ENCODE results near the gene GM2A. TPM values are rescaled to one million over a fixed set of nuclear protein-coding genes. Genes with fewer than 3 reads are reported as not detected.

GM2A gene
- total RNA-seq, 6 experiments from 2014 or later = 11.7 to 23.6 (median 20.3) TPM

GRCh38 chr5:151283120-151283825 is 30.3 kb downstream of the GM2A start:
- no peak overlapping the region for H3K27ac ChIP-seq
- no peaks in the 10 kb centered on the region for H3K36me3 ChIP-seq
- 74% methylated on average over 4 of the region's 4 CpGs for WGBS (ENCODE audit: insufficient coverage, low coverage, low lambda C conversion rate, missing lambda C conversion rate)
- H3K4me3 ChIP-seq = no peak overlapping the region
- TF ChIP-seq, protein P1, sequence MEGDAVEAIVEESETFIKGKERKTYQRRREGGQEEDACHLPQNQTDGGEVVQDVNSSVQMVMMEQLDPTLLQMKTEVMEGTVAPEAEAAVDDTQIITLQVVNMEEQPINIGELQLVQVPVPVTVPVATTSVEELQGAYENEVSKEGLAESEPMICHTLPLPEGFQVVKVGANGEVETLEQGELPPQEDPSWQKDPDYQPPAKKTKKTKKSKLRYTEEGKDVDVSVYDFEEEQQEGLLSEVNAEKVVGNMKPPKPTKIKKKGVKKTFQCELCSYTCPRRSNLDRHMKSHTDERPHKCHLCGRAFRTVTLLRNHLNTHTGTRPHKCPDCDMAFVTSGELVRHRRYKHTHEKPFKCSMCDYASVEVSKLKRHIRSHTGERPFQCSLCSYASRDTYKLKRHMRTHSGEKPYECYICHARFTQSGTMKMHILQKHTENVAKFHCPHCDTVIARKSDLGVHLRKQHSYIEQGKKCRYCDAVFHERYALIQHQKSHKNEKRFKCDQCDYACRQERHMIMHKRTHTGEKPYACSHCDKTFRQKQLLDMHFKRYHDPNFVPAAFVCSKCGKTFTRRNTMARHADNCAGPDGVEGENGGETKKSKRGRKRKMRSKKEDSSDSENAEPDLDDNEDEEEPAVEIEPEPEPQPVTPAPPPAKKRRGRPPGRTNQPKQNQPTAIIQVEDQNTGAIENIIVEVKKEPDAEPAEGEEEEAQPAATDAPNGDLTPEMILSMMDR (IDR thresholded peaks at IDR 0.05) = no peak
- no peak for TF ChIP-seq POLR2A (IDR thresholded peaks at IDR 0.05)
- DNase-seq = no peak
- H3K27me3 ChIP-seq = no peaks in the 10 kb centered on the region
- no peaks in the 10 kb centered on the region for H3K9me3 ChIP-seq
- no peak for ATAC-seq
- H3K4me1 ChIP-seq = no peaks in the 10 kb centered on the region
- intact Hi-C loops (cut with DNase I) = no loop called here

DNA sequence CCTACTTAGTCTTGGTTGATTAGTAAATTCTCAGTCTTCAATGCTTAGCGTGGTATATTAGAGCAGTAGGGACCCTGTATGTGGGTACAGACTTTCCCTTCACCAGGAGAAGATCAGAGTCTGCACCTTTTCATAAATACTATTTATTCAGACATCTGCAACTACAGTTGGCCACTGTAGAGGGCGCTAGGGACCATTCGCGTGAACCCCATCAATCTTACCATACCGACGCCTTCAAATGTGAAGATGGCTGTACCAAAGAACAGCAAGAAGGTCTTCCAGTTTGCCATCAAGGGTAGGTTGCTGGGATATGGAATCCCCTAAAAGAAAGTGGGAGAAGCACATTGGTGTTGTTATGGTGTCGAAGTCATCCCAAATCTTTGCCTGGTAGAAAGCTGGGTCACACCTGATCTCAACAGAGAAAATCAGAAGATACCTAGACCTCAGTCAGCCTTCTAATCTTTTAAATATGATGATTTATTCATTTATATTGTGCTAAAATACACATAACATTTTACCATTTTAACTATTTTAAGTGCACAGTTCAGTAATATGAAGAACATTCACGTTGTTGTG is 31.5 kb downstream of the GM2A start:
- no peak for TF ChIP-seq POLR2A (IDR thresholded peaks at IDR 0.05)
- TF ChIP-seq, protein P1 (IDR thresholded peaks at IDR 0.05) = no peak
- Histone ChIP-seq H3K27me3 (no peaks in the 10 kb centered on the region), H3K27ac (no peak overlapping the region), H3K4me1 (no peaks in the 10 kb centered on the region), H3K36me3 (no peaks in the 10 kb centered on the region), H3K9me3 (no peaks in the 10 kb centered on the region), H3K4me3 (no peak overlapping the region)
- intact Hi-C loops (cut with DNase I) = no loop called here
- 20% methylated on average over 7 of the region's 8 CpGs for WGBS (ENCODE audit: insufficient coverage, low coverage, low lambda C conversion rate, missing lambda C conversion rate)
- ATAC-seq (no peak), DNase-seq (no peak)

DNA sequence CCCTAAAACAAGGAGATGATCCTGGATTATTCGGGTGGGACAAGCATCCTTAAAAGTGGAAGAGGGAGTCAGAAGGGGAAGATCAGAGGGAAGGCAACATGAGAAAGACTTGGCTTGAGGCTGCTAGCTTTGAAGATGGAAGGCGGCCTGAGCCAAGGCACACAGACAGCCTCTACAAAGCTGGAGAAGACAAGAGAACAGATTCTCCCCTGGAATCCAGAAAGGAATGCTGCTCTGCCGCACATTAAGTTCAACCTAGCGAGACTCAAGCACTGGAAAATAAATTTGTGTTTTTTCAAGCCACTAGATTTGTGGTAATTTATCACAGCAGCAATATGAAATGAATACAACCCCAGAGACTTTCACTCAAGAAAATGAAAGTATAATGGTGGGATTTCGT is 32.7 kb downstream of the GM2A start:
- Histone ChIP-seq H3K9me3 (no peaks in the 10 kb centered on the region), H3K27ac (no peak overlapping the region), H3K27me3 (no peaks in the 10 kb centered on the region), H3K4me3 (no peak overlapping the region), H3K4me1 (no peaks in the 10 kb centered on the region), H3K36me3 (no peaks in the 10 kb centered on the region)
- intact Hi-C loops (cut with DNase I) = no loop called here
- 65% methylated on average over 4 of the region's 5 CpGs for WGBS (ENCODE audit: insufficient coverage, low coverage, low lambda C conversion rate, missing lambda C conversion rate)
- ATAC-seq (no peak), DNase-seq (no peak)
- no peak for TF ChIP-seq POLR2A (IDR thresholded peaks at IDR 0.05)
- TF ChIP-seq, protein P1 (IDR thresholded peaks at IDR 0.05) = no peak

DNA sequence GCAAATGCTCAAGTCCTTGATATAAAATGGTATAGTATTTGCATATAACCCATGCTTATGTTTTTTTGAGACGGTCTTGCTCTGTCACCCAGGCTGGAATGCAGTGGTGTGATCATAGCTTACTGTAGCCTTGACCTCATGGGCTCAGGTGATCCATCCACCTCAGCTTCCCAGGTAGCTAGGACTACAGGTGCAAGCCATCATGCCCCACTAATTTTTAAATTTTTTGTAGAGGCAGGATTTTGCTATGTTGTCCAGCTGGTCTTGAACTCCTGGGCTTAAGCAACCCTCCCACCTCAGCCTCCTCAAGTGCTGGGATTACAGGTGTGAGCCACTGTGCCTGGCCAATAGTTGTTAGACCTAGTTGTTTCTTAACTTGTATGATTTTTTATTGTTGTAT is 33.3 kb downstream of the GM2A start:
- DNase-seq = no peak

More for the DNA sequence above, 33.3 kb downstream of the GM2A start:
- H3K9me3 ChIP-seq = no peaks in the 10 kb centered on the region
- no peak for TF ChIP-seq POLR2A (IDR thresholded peaks at IDR 0.05)
- TF ChIP-seq, protein P1 (IDR thresholded peaks at IDR 0.05) = no peak
- H3K36me3 ChIP-seq = no peaks in the 10 kb centered on the region
- ATAC-seq = no peak
- H3K27ac ChIP-seq = no peak overlapping the region
- no peak overlapping the region for H3K4me3 ChIP-seq
- no peaks in the 10 kb centered on the region for H3K4me1 ChIP-seq
- intact Hi-C loops (cut with DNase I) = no loop called here
- 100% methylated on average over 1 of the region's 1 CpG for WGBS (ENCODE audit: insufficient coverage, low coverage, low lambda C conversion rate, missing lambda C conversion rate)
- H3K27me3 ChIP-seq = no peaks in the 10 kb centered on the region

Data from right lobe of liver (tissue), 6 donors.